ENCODE measurements around the gene MYCN. TPM values are rescaled to one million over a fixed set of nuclear protein-coding genes. Genes with fewer than 3 reads are reported as not detected.

Gene MYCN
- total RNA-seq, 6 experiments from 2014 or later = not detected

GRCh38 chr2:15952451-15953146, 12.2 kb downstream of the MYCN start:
- no peaks in the 10 kb centered on the region; the same call in 1 of the 2 replicates for H3K27me3 Mint-ChIP-seq (ENCODE audit: insufficient read depth)
- H3K4me3 Mint-ChIP-seq = no peak overlapping the region
- no peak for DNase-seq
- no peaks in the 10 kb centered on the region; the same call in 1 of the 2 replicates for H3K36me3 Mint-ChIP-seq (ENCODE audit: low read depth)
- no peaks in the 10 kb centered on the region for H3K4me1 Mint-ChIP-seq (ENCODE audit: low read depth)
- H3K27ac Mint-ChIP-seq = no peak overlapping the region
- TF ChIP-seq, protein P1, sequence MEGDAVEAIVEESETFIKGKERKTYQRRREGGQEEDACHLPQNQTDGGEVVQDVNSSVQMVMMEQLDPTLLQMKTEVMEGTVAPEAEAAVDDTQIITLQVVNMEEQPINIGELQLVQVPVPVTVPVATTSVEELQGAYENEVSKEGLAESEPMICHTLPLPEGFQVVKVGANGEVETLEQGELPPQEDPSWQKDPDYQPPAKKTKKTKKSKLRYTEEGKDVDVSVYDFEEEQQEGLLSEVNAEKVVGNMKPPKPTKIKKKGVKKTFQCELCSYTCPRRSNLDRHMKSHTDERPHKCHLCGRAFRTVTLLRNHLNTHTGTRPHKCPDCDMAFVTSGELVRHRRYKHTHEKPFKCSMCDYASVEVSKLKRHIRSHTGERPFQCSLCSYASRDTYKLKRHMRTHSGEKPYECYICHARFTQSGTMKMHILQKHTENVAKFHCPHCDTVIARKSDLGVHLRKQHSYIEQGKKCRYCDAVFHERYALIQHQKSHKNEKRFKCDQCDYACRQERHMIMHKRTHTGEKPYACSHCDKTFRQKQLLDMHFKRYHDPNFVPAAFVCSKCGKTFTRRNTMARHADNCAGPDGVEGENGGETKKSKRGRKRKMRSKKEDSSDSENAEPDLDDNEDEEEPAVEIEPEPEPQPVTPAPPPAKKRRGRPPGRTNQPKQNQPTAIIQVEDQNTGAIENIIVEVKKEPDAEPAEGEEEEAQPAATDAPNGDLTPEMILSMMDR (IDR thresholded peaks at IDR 0.05) = no peak
- H3K9me3 Mint-ChIP-seq = peaks cover 31% of the 10 kb centered on the region

- TF ChIP-seq, protein P1 (IDR thresholded peaks at IDR 0.05) = no peak
- H3K4me3 Mint-ChIP-seq = no peak overlapping the region
- DNase-seq = no peak
- no peaks in the 10 kb centered on the region; the same call in 1 of the 2 replicates for H3K36me3 Mint-ChIP-seq (ENCODE audit: low read depth)
- H3K4me1 Mint-ChIP-seq (ENCODE audit: low read depth) = no peaks in the 10 kb centered on the region
- no peak overlapping the region for H3K27ac Mint-ChIP-seq
- H3K27me3 Mint-ChIP-seq (ENCODE audit: insufficient read depth) = no peaks in the 10 kb centered on the region; the same call in 1 of the 2 replicates
- H3K9me3 Mint-ChIP-seq = peaks cover 35% of the 10 kb centered on the region
These were observed 12.8 kb downstream of the MYCN start for GRCh38 chr2:15953147-15953630.

DNA sequence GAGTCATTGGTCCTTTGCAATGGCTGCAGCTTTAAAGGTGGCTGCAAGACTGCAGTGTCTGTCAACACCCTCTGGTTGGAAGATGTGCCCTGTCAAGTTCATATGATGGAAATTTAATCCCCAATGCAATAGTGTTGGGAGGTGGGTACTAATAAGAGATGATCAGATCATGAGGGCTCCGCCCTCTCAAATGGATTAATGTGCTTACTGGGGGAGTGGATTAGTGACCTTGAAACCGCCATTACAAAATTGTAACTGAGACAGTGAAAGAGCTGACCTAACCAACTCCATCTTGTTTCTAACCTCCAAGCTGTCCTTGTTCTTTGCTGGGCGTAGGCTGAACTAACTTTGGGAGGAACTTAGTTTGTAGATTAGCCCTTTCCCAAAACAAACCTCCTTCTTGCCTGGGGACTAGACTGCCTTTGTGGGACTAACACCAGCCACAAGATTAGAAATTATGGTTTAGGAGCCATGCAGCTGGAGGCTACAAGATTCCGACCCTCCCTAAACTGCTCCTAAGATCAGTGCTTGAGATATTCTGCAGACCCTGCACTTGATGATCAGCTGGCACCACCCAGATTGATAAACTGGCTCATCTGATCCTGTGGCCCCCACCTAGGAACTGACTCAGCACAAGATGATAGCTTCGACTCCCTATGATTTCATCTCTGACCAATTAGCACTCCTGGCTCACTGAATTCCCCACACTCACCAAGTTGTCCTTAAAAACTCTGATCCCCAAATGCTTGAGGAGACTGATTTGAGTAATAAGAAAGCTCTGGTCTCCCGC, 13.7 kb downstream of the MYCN start:
- no peaks in the 10 kb centered on the region for H3K4me1 Mint-ChIP-seq (ENCODE audit: low read depth)
- no peaks in the 10 kb centered on the region; the same call in 1 of the 2 replicates for H3K27me3 Mint-ChIP-seq (ENCODE audit: insufficient read depth)
- H3K9me3 Mint-ChIP-seq = peaks cover 41% of the 10 kb centered on the region
- no peak overlapping the region for H3K27ac Mint-ChIP-seq
- DNase-seq = no peak
- no peak overlapping the region for H3K4me3 Mint-ChIP-seq
- TF ChIP-seq, protein P1 (IDR thresholded peaks at IDR 0.05) = no peak
- no peaks in the 10 kb centered on the region; the same call in 1 of the 2 replicates for H3K36me3 Mint-ChIP-seq (ENCODE audit: low read depth)

DNA sequence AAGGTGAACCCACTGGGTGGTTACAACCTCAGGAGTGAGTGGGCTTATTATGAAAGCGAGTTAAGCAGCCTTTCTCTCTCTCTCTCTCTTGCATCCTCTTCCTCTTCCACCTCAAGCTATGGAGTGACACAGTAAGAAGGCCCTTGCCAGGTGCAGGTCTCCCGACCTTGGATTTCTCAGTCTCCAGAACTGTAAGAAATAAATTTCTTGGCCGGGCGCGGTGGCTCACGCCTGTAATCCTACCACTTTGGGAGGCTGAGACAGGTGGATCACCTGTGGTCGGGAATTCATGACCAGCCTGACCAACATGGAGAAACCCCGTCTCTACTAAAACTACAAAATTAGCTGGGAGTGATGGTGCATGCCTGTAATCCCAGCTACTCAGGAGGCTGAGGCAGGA, 14.4 kb downstream of the MYCN start:
- H3K27me3 Mint-ChIP-seq (ENCODE audit: insufficient read depth) = no peaks in the 10 kb centered on the region; the same call in 1 of the 2 replicates
- no peak overlapping the region for H3K27ac Mint-ChIP-seq
- no peak overlapping the region for H3K4me3 Mint-ChIP-seq
- no peak for DNase-seq
- H3K36me3 Mint-ChIP-seq (ENCODE audit: low read depth) = no peaks in the 10 kb centered on the region; the same call in 1 of the 2 replicates
- TF ChIP-seq, protein P1 (IDR thresholded peaks at IDR 0.05) = no peak
- H3K9me3 Mint-ChIP-seq = peaks cover 47% of the 10 kb centered on the region
- no peaks in the 10 kb centered on the region for H3K4me1 Mint-ChIP-seq (ENCODE audit: low read depth)

DNA sequence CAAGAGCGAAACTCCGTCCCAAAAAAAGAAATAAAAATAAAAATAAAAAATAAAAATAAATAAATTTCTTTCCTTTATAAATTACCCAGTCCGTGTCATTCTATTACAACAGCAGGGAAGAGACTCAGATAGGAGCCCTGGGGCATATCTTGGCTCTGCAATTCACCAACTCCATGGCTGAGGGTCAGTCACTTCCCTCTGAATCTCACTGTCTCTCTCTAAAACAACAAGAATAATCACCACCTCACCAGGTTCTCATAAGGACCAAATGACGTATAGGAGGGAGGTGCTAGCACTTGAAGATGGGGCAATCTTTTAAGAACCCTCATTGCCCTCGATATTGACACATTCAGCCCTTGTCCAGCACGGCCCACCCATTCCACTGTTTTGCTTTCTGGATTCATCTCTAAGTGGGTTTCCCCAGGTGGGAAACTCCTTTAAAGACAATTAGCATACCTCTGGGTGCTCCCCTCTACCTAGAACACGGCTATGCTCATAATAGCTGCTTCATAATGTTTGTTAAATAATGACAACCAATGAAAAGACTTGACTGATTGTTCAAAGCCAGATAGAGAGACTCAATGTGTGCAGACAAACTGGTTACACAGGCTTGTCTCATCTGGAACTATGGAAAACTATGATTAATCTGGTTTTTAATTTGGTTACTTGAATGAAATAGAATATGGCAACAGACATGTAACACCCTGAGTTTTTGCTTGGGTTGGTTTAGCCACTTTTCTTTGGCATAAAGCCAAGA, 15.1 kb downstream of the MYCN start:
- DNase-seq = no peak
- no peak overlapping the region for H3K27ac Mint-ChIP-seq
- no peaks in the 10 kb centered on the region; the same call in 1 of the 2 replicates for H3K36me3 Mint-ChIP-seq (ENCODE audit: low read depth)
- H3K9me3 Mint-ChIP-seq = peaks cover 48% of the 10 kb centered on the region
- no peaks in the 10 kb centered on the region for H3K4me1 Mint-ChIP-seq (ENCODE audit: low read depth)
- no peak overlapping the region for H3K4me3 Mint-ChIP-seq
- TF ChIP-seq, protein P1 (IDR thresholded peaks at IDR 0.05) = no peak
- H3K27me3 Mint-ChIP-seq (ENCODE audit: insufficient read depth) = no peaks in the 10 kb centered on the region
